ENCODE measurements around the gene IMPG1.

The IMPG1 gene

GRCh38 chr6:76072562-76072961 lies at the start of gene IMPG1:
IMPG1 (minus strand) TSS chr6:76072662; CDS start chr6:76072488, 174 bp downstream.
- DNase-seq (ENCODE audit: low read depth), result no peak

- no peak for DNase-seq (ENCODE audit: low read depth)
Measured at GRCh38 chr6:76120302-76120701, 47.8 kb upstream of the IMPG1 start.

GRCh38 chr6:76073281-76073680 lies 819 bp upstream of the IMPG1 start:
- no peak for DNase-seq (ENCODE audit: low read depth)

GRCh38 chr6:76057469-76057868 lies 15.0 kb downstream of the IMPG1 start:
- no peak for DNase-seq (ENCODE audit: low read depth)

GRCh38 chr6:76052314-76052713 lies 20.1 kb downstream of the IMPG1 start:
- DNase-seq (ENCODE audit: low read depth), result no peak

- DNase-seq (ENCODE audit: low read depth), result no peak
Measured at GRCh38 chr6:76043690-76044089, 28.8 kb downstream of the IMPG1 start.

GRCh38 chr6:76035713-76036112 lies 36.7 kb downstream of the IMPG1 start:
- no peak for DNase-seq (ENCODE audit: low read depth)

- DNase-seq (ENCODE audit: low read depth), result no peak
Measured at GRCh38 chr6:76026101-76026500, 46.4 kb downstream of the IMPG1 start.

GRCh38 chr6:76014626-76015530 lies 57.6 kb downstream of the IMPG1 start:
- DNase-seq (ENCODE audit: low read depth), result no peak

- DNase-seq (ENCODE audit: low read depth), result no peak
Measured at GRCh38 chr6:76004202-76004601, 68.3 kb downstream of the IMPG1 start.

- DNase-seq (ENCODE audit: low read depth), result no peak
Measured at GRCh38 chr6:76003686-76004085, 68.8 kb downstream of the IMPG1 start.

- no peak for DNase-seq (ENCODE audit: low read depth)
Measured at GRCh38 chr6:76003113-76003512, 69.3 kb downstream of the IMPG1 start.

- no peak for DNase-seq (ENCODE audit: low read depth)
Measured at GRCh38 chr6:76000629-76001028, 71.8 kb downstream of the IMPG1 start.

GRCh38 chr6:75997696-75998095 lies 74.8 kb downstream of the IMPG1 start:
- DNase-seq (ENCODE audit: low read depth), result no peak

- DNase-seq (ENCODE audit: low read depth), result no peak
Measured at GRCh38 chr6:75993236-75994162, 79.0 kb downstream of the IMPG1 start.

- DNase-seq (ENCODE audit: low read depth), result no peak
Measured at GRCh38 chr6:75991941-75992340, 80.5 kb downstream of the IMPG1 start.

GRCh38 chr6:75986935-75987334 lies 85.5 kb downstream of the IMPG1 start:
- DNase-seq (ENCODE audit: low read depth), result no peak

GRCh38 chr6:75975904-75976303 lies 96.6 kb downstream of the IMPG1 start:
- DNase-seq (ENCODE audit: low read depth), result no peak

- no peak for DNase-seq (ENCODE audit: low read depth)
Measured at GRCh38 chr6:75970093-75970492, 102.4 kb downstream of the IMPG1 start.

- DNase-seq (ENCODE audit: low read depth), result no peak
Measured at GRCh38 chr6:75968143-75968542, 104.3 kb downstream of the IMPG1 start.

- no peak for DNase-seq (ENCODE audit: low read depth)
Measured at GRCh38 chr6:75963569-75963968, 108.9 kb downstream of the IMPG1 start.

- DNase-seq (ENCODE audit: low read depth), result no peak
Measured at GRCh38 chr6:75952128-75952527, 120.3 kb downstream of the IMPG1 start.

GRCh38 chr6:75947935-75948334 lies 124.5 kb downstream of the IMPG1 start:
- DNase-seq (ENCODE audit: low read depth), result no peak
